ENCODE results near the gene MYCBPAP.

GRCh38 chr17:50575581-50576210 is 67.5 kb downstream of the MYCBPAP start:
- TF ChIP-seq CTCF (IDR thresholded peaks at IDR 0.05; ENCODE audit: low read depth, low read length) (no peak), EZH2phosphoT487 (IDR thresholded peaks at IDR 0.05; ENCODE audit: low read depth) (no peak)
